Ureter (tissue), 1 donor: Measurements from ENCODE around the gene PSAP. TPM values are rescaled to one million over a fixed set of nuclear protein-coding genes. Genes with fewer than 3 reads are reported as not detected.

Source experiments
- DNase-seq: peaks from one replicate; pipeline ENCODE4 v3.0.0-alpha.2; 2020; ENCODE audit warnings: low spot score
- total RNA-seq: library from RNA; stranded (reverse); gene quantifications from one replicate; pipeline ENCODE4 v1.2.4, GENCODE V29; 2023
- donor health status: DM: yes; HTN: yes; CAD: no.

The PSAP gene
- total RNA-seq, 1 donor from 2014 or later = 737 TPM

DNA sequence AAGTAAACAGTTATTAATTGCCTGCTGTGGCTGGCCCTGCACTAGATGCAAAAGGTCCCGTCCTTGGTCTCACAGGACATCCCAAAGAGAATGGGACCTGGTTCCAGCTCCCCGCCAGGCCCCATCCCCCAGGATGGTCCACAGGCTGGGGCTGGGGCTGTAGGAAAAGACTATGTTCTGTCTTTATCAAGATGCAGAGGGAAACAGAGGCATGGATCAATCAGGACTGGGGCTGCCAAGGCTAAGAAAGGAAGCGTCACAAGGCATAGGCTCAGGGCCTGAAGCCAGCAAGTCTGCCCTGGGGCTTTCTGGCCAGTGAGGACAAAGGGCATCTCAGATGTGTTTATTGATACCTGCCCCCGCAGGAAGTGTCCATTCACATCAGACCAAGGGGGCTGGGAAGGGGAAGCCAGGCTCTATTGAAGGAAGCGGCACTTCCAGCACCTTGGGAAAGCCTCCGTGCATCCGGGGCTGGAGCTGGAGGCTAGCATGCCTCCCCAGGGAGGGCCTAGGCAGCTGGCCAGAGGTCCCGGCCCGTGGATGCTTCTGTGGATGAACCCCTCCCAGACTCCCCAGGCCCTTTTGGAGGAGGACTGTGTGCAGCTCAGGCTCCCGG, 83.5 kb downstream of the PSAP start:
- DNase-seq = no peak

DNA sequence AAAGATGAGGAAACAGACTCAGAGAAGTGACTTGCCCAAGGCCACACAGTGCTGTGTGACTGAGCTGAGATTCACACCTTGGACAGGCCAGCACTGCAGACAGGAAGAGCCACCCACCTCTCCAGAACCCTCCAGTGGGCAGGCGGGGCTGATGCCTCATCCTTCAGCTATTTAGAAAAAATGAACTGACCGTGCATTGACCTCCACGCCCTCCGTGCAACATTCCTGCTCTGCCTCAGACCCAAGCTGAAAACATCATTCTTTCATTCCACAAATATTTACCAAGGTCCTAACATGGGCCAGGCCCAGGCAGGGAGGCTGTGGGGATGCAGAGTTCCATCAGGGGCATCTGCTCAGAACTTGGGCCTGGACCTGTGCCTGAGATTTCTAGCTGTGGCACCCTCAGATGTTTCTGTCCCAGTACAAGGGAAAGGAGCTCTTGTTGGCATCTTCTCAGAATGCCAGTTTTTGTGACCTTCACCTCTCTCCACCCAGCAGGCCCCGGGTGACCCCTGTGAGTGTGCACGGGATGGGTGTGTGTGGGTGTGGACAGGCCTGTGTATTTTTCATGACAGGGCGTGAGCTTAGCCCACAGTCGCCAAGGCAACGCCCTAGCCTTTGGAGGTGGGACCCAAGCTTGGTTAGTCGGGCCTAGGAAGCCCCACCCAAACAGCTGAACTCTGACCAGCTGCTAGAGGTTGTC, 84.2 kb downstream of the PSAP start:
- DNase-seq = peak; percentile 81

Other genes with a start within 250 kb of the PSAP start
- 0.34 TPM for gene C10orf105, start 131.5 kb downstream of the PSAP start, total RNA-seq
- gene VSIR, start 77.7 kb downstream of the PSAP start, total RNA-seq = 65.6 TPM
- gene CHST3, start 113.1 kb upstream of the PSAP start, total RNA-seq = 13.2 TPM
- gene SPOCK2, start 237.3 kb upstream of the PSAP start, total RNA-seq = 7.4 TPM